Upper lobe of left lung (tissue), 6 donors: ENCODE results near the gene DNAH10. TPM values are rescaled to one million over a fixed set of nuclear protein-coding genes. Genes with fewer than 3 reads are reported as not detected.

ENCODE experiments used
- ATAC-seq, 2 donors: fragments of 200-7000 bp; cut with Tn5 transposase; one replicate each; pipeline ENCODE4 v1.9.1; 2022; ENCODE audit warnings: mild to moderate bottlenecking in 2 of 2, moderate library complexity in 2 of 2; ENCODE audit not compliant: low FRiP score in 2 of 2
- DNase-seq, 2 donors: peaks; one replicate each; pipeline ENCODE4 v3.0.0-alpha.2; 2019 to 2020
- H3K27ac ChIP-seq, 4 donors: fragments of 200-600 bp; sonication (generic); one replicate each; pipeline ENCODE4 v1.5.1; 2016 to 2019
- H3K27me3 ChIP-seq, 4 donors: fragments of 200-600 bp; sonication (generic); one replicate each; pipeline ENCODE4 v1.5.1; 2017 to 2019
- H3K36me3 ChIP-seq, 4 donors: fragments of 200-600 bp; sonication (generic); one replicate each; pipeline ENCODE4 v1.5.1; 2016 to 2019
- H3K4me1 ChIP-seq, 4 donors: fragments of 200-600 bp; sonication (generic); one replicate each; pipeline ENCODE4 v1.5.1; 2018 to 2019
- H3K4me3 ChIP-seq, 4 donors: fragments of 200-600 bp; sonication (generic); one replicate each; pipeline ENCODE4 v1.5.1; 2017 to 2019; ENCODE audit warnings: mild to moderate bottlenecking in 2 of 4, moderate library complexity in 1 of 4
- H3K9me3 ChIP-seq, 4 donors: fragments of 200-600 bp; sonication (generic); one replicate each; pipeline ENCODE4 v1.5.1; 2018 to 2019
- EP300 ChIP-seq, 4 donors: sonication (generic); formaldehyde crosslinking; IDR thresholded peaks; one replicate each; pipeline ENCODE4 v1.5.1; 2017; ENCODE audit warnings: antibody characterized with exemption in 4 of 4, control low read depth in 2 of 4
- POLR2A ChIP-seq, 4 donors: fragments of 450-650 bp; IDR thresholded peaks; one replicate each; pipeline ENCODE4 v1.5.1; 2016 to 2017; ENCODE audit warnings: antibody characterized with exemption in 4 of 4, mild to moderate bottlenecking in 2 of 4
- POLR2AphosphoS5 ChIP-seq, 2 donors: sonication (generic); formaldehyde crosslinking; IDR thresholded peaks; one replicate each; pipeline ENCODE4 v1.5.1; 2017; ENCODE audit warnings: antibody characterized with exemption in 2 of 2
- WGBS, 2 donors: methylation state at CpG; one replicate each; pipeline ENCODE4 v1.1.5; 2017 to 2018; 5-methylcytosine and 5-hydroxymethylcytosine counted together
- total RNA-seq, 6 donors: library from RNA; depleted of rRNA in 4 of 6; stranded (reverse); fragments of >200 nt in 4 of 6; gene quantifications; one replicate each; pipeline versions ENCODE4 v1.1.0 to v1.2.1, GENCODE V29; 2016 to 2021
- TF ChIP-seq, protein P1 (sequence below), 6 experiments: fragments of 450-650 bp in 4 of 6; fragments of 200-600 bp in 2 of 6; sonication (generic) in 2 of 6; IDR thresholded peaks; one replicate each; pipeline ENCODE4 v1.5.1; 2016 to 2019; ENCODE audit warnings: antibody characterized with exemption in 6 of 6
- donor health status: DM: no; HTN: no; CAD: no; lungs with moderate emphysema.
- donor health status: DM: no; HTN: yes; CAD: no; lungs with severe emphysema.

The DNAH10 gene
- total RNA-seq = 10 to 100 TPM in 2 of 6 donors, 1 to 10 TPM in 3, under 1 TPM in 1; 0.31 to 46.0 (median 8.3) TPM

DNA sequence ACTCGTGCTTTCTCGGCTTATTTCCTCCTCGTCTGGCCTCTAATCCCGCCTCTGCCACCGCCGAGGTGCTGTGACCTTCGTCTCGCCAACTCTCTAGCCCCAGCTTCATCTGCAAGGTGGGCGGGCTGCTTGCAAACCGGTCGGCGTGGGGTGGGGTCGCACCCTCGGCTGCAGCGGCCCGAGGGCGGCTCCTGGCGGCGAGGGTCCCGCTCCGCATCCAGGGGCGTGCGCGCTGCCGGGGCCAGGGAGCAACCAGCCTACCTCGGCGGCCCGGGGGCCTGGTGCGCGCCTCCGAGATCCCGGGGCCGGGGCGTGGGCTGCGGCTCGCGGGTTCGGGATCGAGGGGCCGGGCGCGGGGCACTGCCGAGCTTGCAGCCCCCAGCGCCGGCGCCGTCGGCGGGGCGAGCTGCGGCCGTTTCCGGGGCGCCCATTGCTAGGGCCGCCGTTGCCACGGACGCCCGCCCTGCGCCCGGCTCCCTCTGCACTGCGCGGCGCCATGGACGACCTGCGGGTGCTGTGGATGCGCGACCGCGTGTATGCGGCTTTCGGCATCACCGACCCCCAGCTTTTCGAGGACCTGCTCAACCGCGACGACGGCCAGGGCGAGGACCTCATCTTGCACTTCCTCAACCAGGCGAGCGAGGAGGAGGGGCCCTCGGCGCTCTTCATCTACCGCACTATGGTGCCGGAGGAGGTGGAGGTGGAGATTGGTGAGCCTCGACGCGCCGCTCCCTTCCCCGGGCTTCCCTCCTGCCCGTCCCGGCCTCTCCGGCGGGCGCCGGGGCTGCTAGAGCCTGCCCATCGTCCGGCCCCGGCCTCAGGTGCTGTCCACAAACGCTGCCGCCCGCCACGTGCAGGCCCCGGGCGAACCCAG is at the start of gene DNAH10:
Gene DNAH10, plus strand, starts transcription at position 461 of the 874 bp plus-strand sequence. Its CDS starts 36 bp downstream, at position 497.
- WGBS, 2 donors = 4 to 8% methylated on average over 13 to 38 of the region's 105 CpGs
- ATAC-seq (peak; percentile 69 to 81), DNase-seq (peak; percentile 29 to 87)

GRCh38 chr12:123712780-123713319 is 49.3 kb upstream of the DNAH10 start:
- no peaks in the 10 kb centered on the region for H3K9me3 ChIP-seq
- WGBS, 2 donors = 0 to 1% methylated on average over 18 to 20 of the region's 26 CpGs
- peaks cover 19 to 36% (median 22%) of the 10 kb centered on the region in 4 donors for H3K4me1 ChIP-seq
- no peaks in the 10 kb centered on the region for H3K27me3 ChIP-seq
- peak overlapping the region; percentile 64 to 82 (median 70) for H3K27ac ChIP-seq
- DNase-seq (no peak), ATAC-seq (no peak)
- H3K36me3 ChIP-seq = peaks cover 0 to 4% (median 0%) of the 10 kb centered on the region in 4 donors
- TF ChIP-seq EP300 (IDR thresholded peaks at IDR 0.05) (no peak), POLR2A (IDR thresholded peaks at IDR 0.05) (no peak), POLR2AphosphoS5 (IDR thresholded peaks at IDR 0.05) (no peak)
- TF ChIP-seq, protein P1, sequence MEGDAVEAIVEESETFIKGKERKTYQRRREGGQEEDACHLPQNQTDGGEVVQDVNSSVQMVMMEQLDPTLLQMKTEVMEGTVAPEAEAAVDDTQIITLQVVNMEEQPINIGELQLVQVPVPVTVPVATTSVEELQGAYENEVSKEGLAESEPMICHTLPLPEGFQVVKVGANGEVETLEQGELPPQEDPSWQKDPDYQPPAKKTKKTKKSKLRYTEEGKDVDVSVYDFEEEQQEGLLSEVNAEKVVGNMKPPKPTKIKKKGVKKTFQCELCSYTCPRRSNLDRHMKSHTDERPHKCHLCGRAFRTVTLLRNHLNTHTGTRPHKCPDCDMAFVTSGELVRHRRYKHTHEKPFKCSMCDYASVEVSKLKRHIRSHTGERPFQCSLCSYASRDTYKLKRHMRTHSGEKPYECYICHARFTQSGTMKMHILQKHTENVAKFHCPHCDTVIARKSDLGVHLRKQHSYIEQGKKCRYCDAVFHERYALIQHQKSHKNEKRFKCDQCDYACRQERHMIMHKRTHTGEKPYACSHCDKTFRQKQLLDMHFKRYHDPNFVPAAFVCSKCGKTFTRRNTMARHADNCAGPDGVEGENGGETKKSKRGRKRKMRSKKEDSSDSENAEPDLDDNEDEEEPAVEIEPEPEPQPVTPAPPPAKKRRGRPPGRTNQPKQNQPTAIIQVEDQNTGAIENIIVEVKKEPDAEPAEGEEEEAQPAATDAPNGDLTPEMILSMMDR (IDR thresholded peaks at IDR 0.05) = no peak
- H3K4me3 ChIP-seq = peak overlapping the region; percentile 88 to 100 (median 95)

More for the DNA sequence above, at the start of gene DNAH10:
- no peak within 1 kb of the TSS for H3K27ac ChIP-seq
- H3K27me3 ChIP-seq = peaks cover 0 to 8% (median 3%) of the 10 kb centered on the region in 4 donors
- peaks cover 7 to 16% (median 11%) of the 10 kb centered on the region in 4 donors for H3K4me1 ChIP-seq
- H3K4me3 ChIP-seq = peak within 1 kb of the TSS; percentile 14 to 59 (median 50)
- TF ChIP-seq POLR2A (IDR thresholded peaks at IDR 0.05) = peak in 1 of 4 donors; percentile 8
- no peak for TF ChIP-seq EP300 (IDR thresholded peaks at IDR 0.05)
- TF ChIP-seq, protein P1 (IDR thresholded peaks at IDR 0.05) = peak in 4 of 6 experiments; percentile 13 to 44 (median 32)
- no peaks in the 10 kb centered on the region for H3K9me3 ChIP-seq
- peaks cover 0 to 22% (median 3%) of the 10 kb centered on the region in 4 donors for H3K36me3 ChIP-seq

- ATAC-seq (no peak), DNase-seq (peak in 1 of 2 donors; percentile 40)
- Histone ChIP-seq H3K4me3 (peak overlapping the region in 3 of 4 donors; percentile 88 to 100 (median 95)), H3K4me1 (peaks cover 19 to 36% (median 22%) of the 10 kb centered on the region in 4 donors), H3K27me3 (no peaks in the 10 kb centered on the region), H3K36me3 (peaks cover 0 to under 1% (median 0%) of the 10 kb centered on the region in 4 donors), H3K9me3 (no peaks in the 10 kb centered on the region), H3K27ac (peak overlapping the region in 2 of 4 donors; percentile 45 to 77)
- TF ChIP-seq, protein P1 (IDR thresholded peaks at IDR 0.05) = no peak
- TF ChIP-seq POLR2AphosphoS5 (IDR thresholded peaks at IDR 0.05) = no peak
- TF ChIP-seq EP300 (IDR thresholded peaks at IDR 0.05) = no peak
- no peak for TF ChIP-seq POLR2A (IDR thresholded peaks at IDR 0.05)
- 24 to 27% methylated on average over 6 of the region's 6 CpGs for WGBS, 2 donors
Measured at GRCh38 chr12:123713398-123713797, 48.7 kb upstream of the DNAH10 start.

GRCh38 chr12:123713823-123714585 is 48.1 kb upstream of the DNAH10 start:
- peak overlapping the region in 3 of 4 donors; percentile 31 to 77 (median 45) for H3K27ac ChIP-seq
- no peak for ATAC-seq

More at GRCh38 chr12:123713823-123714585, 48.1 kb upstream of the DNAH10 start:
- no peaks in the 10 kb centered on the region for H3K36me3 ChIP-seq
- DNase-seq = peak in 1 of 2 donors; percentile 30
- peaks cover 19 to 36% (median 22%) of the 10 kb centered on the region in 4 donors for H3K4me1 ChIP-seq
- no peaks in the 10 kb centered on the region for H3K9me3 ChIP-seq
- WGBS, 2 donors = 48 to 65% methylated on average over 10 of the region's 10 CpGs
- H3K4me3 ChIP-seq = peak overlapping the region in 3 of 4 donors; percentile 88 to 100 (median 95)
- no peaks in the 10 kb centered on the region for H3K27me3 ChIP-seq
- TF ChIP-seq, protein P1 (IDR thresholded peaks at IDR 0.05) = no peak
- TF ChIP-seq EP300 (IDR thresholded peaks at IDR 0.05) (no peak), POLR2AphosphoS5 (IDR thresholded peaks at IDR 0.05) (no peak), POLR2A (IDR thresholded peaks at IDR 0.05) (no peak)
